Thoracic aorta (tissue), 2 donors: Measurements from ENCODE around the gene CACNG5. TPM values are rescaled to one million over a fixed set of nuclear protein-coding genes. Genes with fewer than 3 reads are reported as not detected.

ENCODE experiments used
- ATAC-seq: fragments of 150-250 bp; one replicate; pipeline ENCODE4 v1.8.0; 2017; ENCODE audit warnings: low read depth; ENCODE audit not compliant: insufficient number of reproducible peaks, low FRiP score
- DNase-seq: peaks from one replicate; pipeline ENCODE4 v3.0.0-alpha.2; 2020; ENCODE audit warnings: low spot score
- H3K27ac ChIP-seq, 2 donors: fragments of 200-600 bp; sonication (generic); 1 replicate in 1 of 2; 2 replicates in 1 of 2; pipeline ENCODE4 v1.5.1; 2016; ENCODE audit warnings: mild to moderate bottlenecking in 2 of 2, moderate library complexity in 2 of 2
- H3K27me3 ChIP-seq: fragments of 200-600 bp; sonication (generic); replicated peaks from 2 replicates; pipeline ENCODE4 v1.6.0; 2016; ENCODE audit warnings: mild to moderate bottlenecking; ENCODE audit not compliant: insufficient read depth
- H3K36me3 ChIP-seq: fragments of 200-600 bp; sonication (generic); one replicate; pipeline ENCODE4 v1.5.1; 2016
- H3K4me1 ChIP-seq, 2 donors: fragments of 200-600 bp; sonication (generic); 1 replicate in 1 of 2; 2 replicates in 1 of 2; pipeline versions ENCODE4 v1.5.1 to v1.6.0; 2016; ENCODE audit warnings: low read depth in 2 of 2, mild to moderate bottlenecking in 1 of 2; ENCODE audit not compliant: control insufficient read depth in 1 of 2
- H3K4me3 ChIP-seq: fragments of 200-600 bp; sonication (generic); 2 replicates; pipeline ENCODE4 v1.5.1; 2016; ENCODE audit warnings: mild to moderate bottlenecking
- H3K9me3 ChIP-seq: fragments of 200-600 bp; sonication (generic); 2 replicates; pipeline ENCODE4 v1.5.1; 2016
- total RNA-seq, 2 donors: library from RNA; depleted of rRNA; stranded (reverse); fragments of >200 nt; gene quantifications; one replicate each; pipeline versions ENCODE4 v1.1.0 to v1.2.3, GENCODE V29; 2016
- TF ChIP-seq, protein P1 (sequence below): fragments of 200-600 bp; sonication (generic); IDR thresholded peaks from one replicate; pipeline ENCODE4 v1.5.1; 2019; ENCODE audit warnings: antibody characterized with exemption

The CACNG5 gene
- total RNA-seq, 2 donors from 2014 or later, result not detected

DNA sequence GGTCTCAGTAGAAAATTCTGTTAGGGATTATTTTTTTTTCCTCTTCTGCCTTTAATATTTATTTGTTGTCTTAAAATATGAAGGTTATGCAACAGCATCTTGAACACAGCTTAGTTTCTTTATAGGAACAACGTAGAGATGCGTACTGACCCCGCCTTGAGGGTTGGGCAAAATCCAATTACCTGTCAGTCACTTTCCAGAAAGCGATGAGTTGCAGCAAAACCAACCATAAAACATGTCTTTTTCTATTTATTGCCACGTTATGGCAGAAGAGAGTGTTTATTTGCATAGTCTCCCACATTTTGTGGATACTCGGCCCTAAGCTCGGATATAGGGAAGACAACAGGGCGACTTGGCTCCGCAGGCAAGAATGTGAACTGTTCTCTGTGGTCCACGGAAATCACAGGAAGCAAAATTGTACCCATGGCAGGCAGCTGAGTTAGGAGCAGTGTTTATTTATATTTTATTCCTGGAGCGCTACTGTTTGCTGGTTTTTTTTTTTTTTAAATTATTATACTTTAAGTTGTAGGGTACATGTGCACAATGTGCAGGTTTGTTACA is 44.3 kb upstream of the CACNG5 start:
- Histone ChIP-seq H3K4me3 (no peak overlapping the region), H3K9me3 (no peaks in the 10 kb centered on the region), H3K4me1 (peaks cover 17 to 28% of the 10 kb centered on the region in 2 donors), H3K27me3 (no peaks in the 10 kb centered on the region), H3K36me3 (no peaks in the 10 kb centered on the region), H3K27ac (no peak overlapping the region)
- ATAC-seq, result no peak
- DNase-seq, result no peak
- TF ChIP-seq, protein P1, sequence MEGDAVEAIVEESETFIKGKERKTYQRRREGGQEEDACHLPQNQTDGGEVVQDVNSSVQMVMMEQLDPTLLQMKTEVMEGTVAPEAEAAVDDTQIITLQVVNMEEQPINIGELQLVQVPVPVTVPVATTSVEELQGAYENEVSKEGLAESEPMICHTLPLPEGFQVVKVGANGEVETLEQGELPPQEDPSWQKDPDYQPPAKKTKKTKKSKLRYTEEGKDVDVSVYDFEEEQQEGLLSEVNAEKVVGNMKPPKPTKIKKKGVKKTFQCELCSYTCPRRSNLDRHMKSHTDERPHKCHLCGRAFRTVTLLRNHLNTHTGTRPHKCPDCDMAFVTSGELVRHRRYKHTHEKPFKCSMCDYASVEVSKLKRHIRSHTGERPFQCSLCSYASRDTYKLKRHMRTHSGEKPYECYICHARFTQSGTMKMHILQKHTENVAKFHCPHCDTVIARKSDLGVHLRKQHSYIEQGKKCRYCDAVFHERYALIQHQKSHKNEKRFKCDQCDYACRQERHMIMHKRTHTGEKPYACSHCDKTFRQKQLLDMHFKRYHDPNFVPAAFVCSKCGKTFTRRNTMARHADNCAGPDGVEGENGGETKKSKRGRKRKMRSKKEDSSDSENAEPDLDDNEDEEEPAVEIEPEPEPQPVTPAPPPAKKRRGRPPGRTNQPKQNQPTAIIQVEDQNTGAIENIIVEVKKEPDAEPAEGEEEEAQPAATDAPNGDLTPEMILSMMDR, result no peak

DNA sequence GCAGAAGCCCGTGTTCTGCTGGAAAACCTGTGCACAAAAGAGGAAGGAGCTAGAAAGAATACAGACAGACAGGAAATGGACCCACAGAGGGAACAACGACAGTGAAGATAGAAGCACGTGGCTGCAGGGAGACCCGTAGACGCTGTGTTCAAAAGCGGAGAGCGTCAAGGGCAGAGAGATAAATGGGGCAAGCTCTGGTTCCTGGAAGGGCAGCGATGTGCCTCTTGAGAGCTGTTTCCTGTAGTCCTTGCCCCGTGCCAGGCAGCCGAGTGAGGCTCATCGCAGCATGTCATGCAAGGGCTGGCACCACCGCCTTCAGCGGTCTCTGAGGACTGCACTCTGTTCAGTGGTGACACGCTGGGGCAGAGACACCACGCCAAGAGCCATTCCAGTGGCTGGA is 43.6 kb upstream of the CACNG5 start:
- peak overlapping the region; percentile 8 to 46 for H3K27ac ChIP-seq
- H3K4me3 ChIP-seq, result peak overlapping the region; percentile 53

DNA sequence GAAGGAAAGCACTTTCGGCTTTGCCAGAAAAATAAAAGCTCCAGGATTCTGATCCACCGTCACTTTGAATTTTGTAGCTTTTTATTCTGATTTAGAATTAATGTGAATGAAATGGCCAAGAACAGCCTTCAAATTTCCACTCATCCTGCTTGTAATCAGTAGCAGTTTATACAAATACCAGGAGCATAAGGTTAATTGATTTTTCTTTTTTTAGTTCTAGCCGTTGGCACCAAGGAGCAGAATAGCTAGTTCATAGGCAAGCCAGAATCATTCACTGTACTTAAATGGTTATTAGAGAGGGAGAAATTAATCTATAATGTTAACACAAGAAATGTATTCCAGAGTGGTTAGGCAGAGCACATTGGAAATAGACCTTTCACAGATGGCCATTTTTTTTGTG is 41.1 kb upstream of the CACNG5 start:
- Histone ChIP-seq H3K4me1 (peaks cover 17 to 28% of the 10 kb centered on the region in 2 donors), H3K9me3 (no peaks in the 10 kb centered on the region), H3K27me3 (no peaks in the 10 kb centered on the region), H3K36me3 (no peaks in the 10 kb centered on the region), H3K27ac (no peak overlapping the region), H3K4me3 (no peak overlapping the region)
- ATAC-seq (no peak), DNase-seq (no peak)
- TF ChIP-seq, protein P1, result no peak

More for the DNA sequence above, 43.6 kb upstream of the CACNG5 start:
- DNase-seq, result no peak
- no peak for ATAC-seq
- Histone ChIP-seq H3K4me1 (peaks cover 17 to 28% of the 10 kb centered on the region in 2 donors), H3K27me3 (no peaks in the 10 kb centered on the region), H3K36me3 (no peaks in the 10 kb centered on the region), H3K9me3 (no peaks in the 10 kb centered on the region)
- TF ChIP-seq, protein P1, result no peak

DNA sequence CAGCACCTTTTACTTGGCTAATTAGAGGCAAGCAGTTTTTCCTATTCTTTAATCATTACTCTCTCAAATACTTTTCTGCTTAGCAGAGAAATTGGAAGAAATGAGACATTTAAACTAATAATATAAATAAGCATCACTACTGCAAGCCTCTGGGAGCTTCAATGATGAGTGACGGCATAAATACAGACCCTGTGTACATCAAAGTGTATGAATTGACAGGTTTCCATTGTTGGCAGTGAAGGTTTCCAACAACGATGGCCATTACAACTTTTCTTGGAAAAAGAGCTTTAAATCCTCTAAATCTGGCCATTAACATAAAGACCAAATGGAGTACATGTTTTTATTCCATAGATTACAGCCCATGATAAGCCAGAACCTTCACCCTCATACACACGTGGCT is 39.4 kb upstream of the CACNG5 start:
- no peaks in the 10 kb centered on the region for H3K27me3 ChIP-seq
- DNase-seq (no peak), ATAC-seq (no peak)
- TF ChIP-seq, protein P1, result no peak
- no peaks in the 10 kb centered on the region for H3K9me3 ChIP-seq
- no peaks in the 10 kb centered on the region for H3K36me3 ChIP-seq
- H3K27ac ChIP-seq, result no peak overlapping the region
- peaks cover 12 to 20% of the 10 kb centered on the region in 2 donors for H3K4me1 ChIP-seq
- no peak overlapping the region for H3K4me3 ChIP-seq

DNA sequence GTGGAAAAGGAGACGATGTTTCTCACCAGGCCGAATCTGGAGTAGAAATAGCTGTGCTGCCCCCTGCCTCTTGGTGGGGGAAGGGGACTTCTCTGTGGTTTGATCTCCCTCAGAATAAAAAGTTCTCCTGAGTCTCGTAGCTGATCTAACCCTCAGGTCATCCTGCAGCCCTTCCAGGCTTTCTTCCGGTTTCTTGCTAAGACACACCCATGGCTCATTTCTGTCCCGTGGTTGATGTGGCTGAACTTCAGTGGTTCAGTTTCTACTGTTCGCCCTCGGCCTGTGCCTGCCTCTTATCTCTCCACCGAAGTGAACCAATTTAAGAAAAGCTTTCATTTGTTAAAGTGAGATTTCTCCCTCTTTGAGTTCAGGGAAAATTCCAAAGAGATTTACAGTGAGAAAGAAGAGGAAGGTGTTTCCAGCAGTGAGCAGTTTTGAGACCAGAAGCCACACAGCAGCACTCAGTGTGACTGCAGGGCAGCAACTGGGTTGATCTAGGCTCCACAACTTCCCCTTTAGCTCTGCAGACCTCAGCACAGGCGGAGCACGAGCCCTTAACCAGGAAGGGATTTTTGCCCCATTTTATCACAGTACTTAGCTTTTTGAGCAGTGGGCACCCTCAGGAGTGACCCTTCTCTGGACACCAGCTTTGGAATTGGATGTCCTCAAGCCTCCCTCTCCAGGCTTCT is 34.9 kb upstream of the CACNG5 start:
- DNase-seq (no peak), ATAC-seq (no peak)
- H3K9me3 ChIP-seq, result no peaks in the 10 kb centered on the region
- TF ChIP-seq, protein P1, result no peak
- no peak overlapping the region for H3K4me3 ChIP-seq
- no peaks in the 10 kb centered on the region for H3K27me3 ChIP-seq
- no peaks in the 10 kb centered on the region for H3K36me3 ChIP-seq
- no peak overlapping the region for H3K27ac ChIP-seq
- H3K4me1 ChIP-seq, result no peaks in the 10 kb centered on the region
